ENCODE data around the gene ZNF668.

DNA sequence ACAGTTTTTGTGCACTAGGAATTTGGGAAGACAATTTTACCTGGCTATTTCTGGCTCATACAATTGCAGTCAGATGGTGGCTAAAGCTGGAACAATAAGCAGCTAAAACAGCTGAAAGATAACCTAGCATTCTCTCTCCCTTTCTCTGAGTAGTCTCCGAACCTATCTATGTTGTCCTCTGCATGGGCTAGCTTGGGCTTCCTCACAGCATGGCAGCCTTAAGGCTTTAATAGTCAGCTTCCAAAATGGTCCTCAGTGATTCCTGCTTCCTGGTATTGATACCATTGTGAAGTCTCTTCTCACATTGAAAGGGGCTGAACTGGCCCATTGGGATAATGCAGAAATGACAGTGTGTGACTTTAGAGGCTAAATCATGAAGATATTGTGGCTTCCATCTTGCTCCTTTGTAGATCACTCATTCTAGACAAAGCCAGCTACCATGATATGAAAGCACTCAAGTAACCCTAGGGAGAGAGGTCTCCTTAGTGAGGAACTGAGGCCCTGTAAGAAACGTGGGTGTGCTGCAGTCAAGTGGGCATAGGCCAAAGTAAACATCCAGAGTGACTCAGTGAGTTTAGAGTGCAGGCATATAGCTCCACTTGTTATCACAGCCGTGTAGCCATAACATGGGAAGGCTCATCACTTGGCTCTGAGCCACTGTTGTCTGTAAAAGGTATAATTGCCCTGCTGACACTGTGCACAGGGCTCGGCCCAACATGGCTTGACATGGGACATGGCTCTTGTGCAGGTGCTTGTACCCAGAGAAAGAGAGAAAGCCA lies 26.0 kb upstream of the ZNF668 start:
- TF ChIP-seq EZH2 (optimal IDR thresholded peaks at IDR 0.05; ENCODE audit: low read depth, low read length) (no peak), EZH2phosphoT487 (IDR thresholded peaks at IDR 0.05; ENCODE audit: low read length) (no peak)
- TF ChIP-seq, protein P1, sequence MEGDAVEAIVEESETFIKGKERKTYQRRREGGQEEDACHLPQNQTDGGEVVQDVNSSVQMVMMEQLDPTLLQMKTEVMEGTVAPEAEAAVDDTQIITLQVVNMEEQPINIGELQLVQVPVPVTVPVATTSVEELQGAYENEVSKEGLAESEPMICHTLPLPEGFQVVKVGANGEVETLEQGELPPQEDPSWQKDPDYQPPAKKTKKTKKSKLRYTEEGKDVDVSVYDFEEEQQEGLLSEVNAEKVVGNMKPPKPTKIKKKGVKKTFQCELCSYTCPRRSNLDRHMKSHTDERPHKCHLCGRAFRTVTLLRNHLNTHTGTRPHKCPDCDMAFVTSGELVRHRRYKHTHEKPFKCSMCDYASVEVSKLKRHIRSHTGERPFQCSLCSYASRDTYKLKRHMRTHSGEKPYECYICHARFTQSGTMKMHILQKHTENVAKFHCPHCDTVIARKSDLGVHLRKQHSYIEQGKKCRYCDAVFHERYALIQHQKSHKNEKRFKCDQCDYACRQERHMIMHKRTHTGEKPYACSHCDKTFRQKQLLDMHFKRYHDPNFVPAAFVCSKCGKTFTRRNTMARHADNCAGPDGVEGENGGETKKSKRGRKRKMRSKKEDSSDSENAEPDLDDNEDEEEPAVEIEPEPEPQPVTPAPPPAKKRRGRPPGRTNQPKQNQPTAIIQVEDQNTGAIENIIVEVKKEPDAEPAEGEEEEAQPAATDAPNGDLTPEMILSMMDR (IDR thresholded peaks at IDR 0.05; ENCODE audit: low read length): no peak
